ENCODE measurements around the gene PSMG3. TPM values are rescaled to one million over a fixed set of nuclear protein-coding genes. Genes with fewer than 3 reads are reported as not detected.
"Not testable (repeated sequence)": the region's sequence is repeated elsewhere in the genome, so short reads cannot be mapped to it uniquely, and the experiment has no call there.

PSMG3 gene
- total RNA-seq, 1 donor from 2014 or later, result 31.7 TPM

- H3K27ac Mint-ChIP-seq (ENCODE audit: unreplicated experiment), result no peak overlapping the region
- H3K4me1 Mint-ChIP-seq (ENCODE audit: low read depth), result no peaks in the 10 kb centered on the region
- TF ChIP-seq, protein P1, sequence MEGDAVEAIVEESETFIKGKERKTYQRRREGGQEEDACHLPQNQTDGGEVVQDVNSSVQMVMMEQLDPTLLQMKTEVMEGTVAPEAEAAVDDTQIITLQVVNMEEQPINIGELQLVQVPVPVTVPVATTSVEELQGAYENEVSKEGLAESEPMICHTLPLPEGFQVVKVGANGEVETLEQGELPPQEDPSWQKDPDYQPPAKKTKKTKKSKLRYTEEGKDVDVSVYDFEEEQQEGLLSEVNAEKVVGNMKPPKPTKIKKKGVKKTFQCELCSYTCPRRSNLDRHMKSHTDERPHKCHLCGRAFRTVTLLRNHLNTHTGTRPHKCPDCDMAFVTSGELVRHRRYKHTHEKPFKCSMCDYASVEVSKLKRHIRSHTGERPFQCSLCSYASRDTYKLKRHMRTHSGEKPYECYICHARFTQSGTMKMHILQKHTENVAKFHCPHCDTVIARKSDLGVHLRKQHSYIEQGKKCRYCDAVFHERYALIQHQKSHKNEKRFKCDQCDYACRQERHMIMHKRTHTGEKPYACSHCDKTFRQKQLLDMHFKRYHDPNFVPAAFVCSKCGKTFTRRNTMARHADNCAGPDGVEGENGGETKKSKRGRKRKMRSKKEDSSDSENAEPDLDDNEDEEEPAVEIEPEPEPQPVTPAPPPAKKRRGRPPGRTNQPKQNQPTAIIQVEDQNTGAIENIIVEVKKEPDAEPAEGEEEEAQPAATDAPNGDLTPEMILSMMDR (IDR thresholded peaks at IDR 0.05), result no peak
- H3K4me3 Mint-ChIP-seq (ENCODE audit: unreplicated experiment), result no peak overlapping the region
- peaks cover 5% of the 10 kb centered on the region for H3K27me3 Mint-ChIP-seq (ENCODE audit: low read depth)
- DNase-seq (ENCODE audit: low spot score), result no peak
- H3K9me3 Mint-ChIP-seq (ENCODE audit: low read depth), result no peaks in the 10 kb centered on the region
- H3K36me3 Mint-ChIP-seq (ENCODE audit: low read depth), result no peaks in the 10 kb centered on the region
Observed at GRCh38 chr7:1525409-1525808, 44.4 kb downstream of the PSMG3 start.

- H3K4me1 Mint-ChIP-seq (ENCODE audit: low read depth), result no peaks in the 10 kb centered on the region
- peaks cover 12% of the 10 kb centered on the region for H3K9me3 Mint-ChIP-seq (ENCODE audit: low read depth)
- H3K27ac Mint-ChIP-seq (ENCODE audit: unreplicated experiment), result no peak overlapping the region
- no peak for DNase-seq (ENCODE audit: low spot score)
- TF ChIP-seq, protein P1 (IDR thresholded peaks at IDR 0.05), result no peak
- peaks cover 5% of the 10 kb centered on the region for H3K27me3 Mint-ChIP-seq (ENCODE audit: low read depth)
- H3K4me3 Mint-ChIP-seq (ENCODE audit: unreplicated experiment), result no peak overlapping the region
- peaks cover 3% of the 10 kb centered on the region for H3K36me3 Mint-ChIP-seq (ENCODE audit: low read depth)
Observed at GRCh38 chr7:1523844-1524243, 46.0 kb downstream of the PSMG3 start.

GRCh38 chr7:1523208-1523607 lies 46.6 kb downstream of the PSMG3 start:
- H3K4me1 Mint-ChIP-seq (ENCODE audit: low read depth), result no peaks in the 10 kb centered on the region
- DNase-seq (ENCODE audit: low spot score), result no peak
- H3K4me3 Mint-ChIP-seq (ENCODE audit: unreplicated experiment), result no peak overlapping the region
- H3K27ac Mint-ChIP-seq (ENCODE audit: unreplicated experiment), result no peak overlapping the region
- peaks cover 5% of the 10 kb centered on the region for H3K27me3 Mint-ChIP-seq (ENCODE audit: low read depth)
- H3K36me3 Mint-ChIP-seq (ENCODE audit: low read depth), result peaks cover 3% of the 10 kb centered on the region
- peaks cover 12% of the 10 kb centered on the region for H3K9me3 Mint-ChIP-seq (ENCODE audit: low read depth)
- TF ChIP-seq, protein P1 (IDR thresholded peaks at IDR 0.05), result no peak

DNA sequence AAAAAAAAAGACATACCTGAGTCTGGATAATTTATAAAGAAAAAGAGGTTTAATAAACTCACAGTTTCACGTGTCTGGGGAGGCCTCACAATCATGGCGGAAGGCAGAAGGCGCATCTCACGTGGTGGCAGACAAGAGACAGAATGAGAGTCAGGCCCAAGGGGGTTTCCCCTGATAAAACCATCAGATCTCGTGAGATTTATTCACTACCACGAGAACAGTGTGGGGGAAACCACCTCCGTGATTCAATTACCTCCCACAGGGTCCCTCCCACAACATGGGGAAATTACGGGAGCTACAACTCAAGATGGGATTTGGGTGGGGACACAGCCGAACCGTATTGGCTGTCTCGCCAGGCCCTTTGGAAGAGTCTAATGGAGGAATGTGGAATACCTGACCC lies 48.4 kb downstream of the PSMG3 start:
- Mint-ChIP-seq H3K4me3 (ENCODE audit: unreplicated experiment) (no peak overlapping the region), H3K4me1 (ENCODE audit: low read depth) (peaks cover 2% of the 10 kb centered on the region), H3K36me3 (ENCODE audit: low read depth) (peaks cover 3% of the 10 kb centered on the region), H3K27ac (ENCODE audit: unreplicated experiment) (no peak overlapping the region), H3K27me3 (ENCODE audit: low read depth) (no peaks in the 10 kb centered on the region), H3K9me3 (ENCODE audit: low read depth) (peaks cover 12% of the 10 kb centered on the region)
- TF ChIP-seq, protein P1 (IDR thresholded peaks at IDR 0.05), result no peak
- no peak for DNase-seq (ENCODE audit: low spot score)

- no peaks in the 10 kb centered on the region for H3K27me3 Mint-ChIP-seq (ENCODE audit: low read depth)
- peaks cover 3% of the 10 kb centered on the region for H3K36me3 Mint-ChIP-seq (ENCODE audit: low read depth)
- peaks cover 6% of the 10 kb centered on the region for H3K4me1 Mint-ChIP-seq (ENCODE audit: low read depth)
- H3K27ac Mint-ChIP-seq (ENCODE audit: unreplicated experiment), result no peak overlapping the region
- H3K9me3 Mint-ChIP-seq (ENCODE audit: low read depth), result peaks cover 12% of the 10 kb centered on the region
- TF ChIP-seq, protein P1 (IDR thresholded peaks at IDR 0.05), result no peak
- no peak for DNase-seq (ENCODE audit: low spot score)
- H3K4me3 Mint-ChIP-seq (ENCODE audit: unreplicated experiment), result no peak overlapping the region
Observed at GRCh38 chr7:1520539-1521234, 49.1 kb downstream of the PSMG3 start.

GRCh38 chr7:1519322-1519922 lies 50.4 kb downstream of the PSMG3 start:
- not testable (repeated sequence) for H3K4me3 Mint-ChIP-seq (ENCODE audit: unreplicated experiment); H3K36me3 Mint-ChIP-seq (ENCODE audit: low read depth); H3K27me3 Mint-ChIP-seq (ENCODE audit: low read depth); DNase-seq (ENCODE audit: low spot score); H3K27ac Mint-ChIP-seq (ENCODE audit: unreplicated experiment)
- H3K4me1 Mint-ChIP-seq (ENCODE audit: low read depth), result peaks cover 17% of the 10 kb centered on the region
- H3K9me3 Mint-ChIP-seq (ENCODE audit: low read depth), result peaks cover 12% of the 10 kb centered on the region
